Sigmoid colon (tissue), 4 donors: ENCODE measurements around the gene MAF.

Experiments used
- POLR2AphosphoS5 ChIP-seq, 4 donors: sonication (generic); formaldehyde crosslinking; IDR thresholded peaks; one replicate each; pipeline ENCODE4 v1.6.1; 2017; ENCODE audit warnings: antibody characterized with exemption in 4 of 4
- TF ChIP-seq, protein P1 (sequence below), 4 experiments: fragments of 450-650 bp in 3 of 4; fragments of 200-600 bp in 1 of 4; IDR thresholded peaks; one replicate each; pipeline ENCODE4 v1.5.1; 2016 to 2019; ENCODE audit warnings: antibody characterized with exemption in 4 of 4, mild to moderate bottlenecking in 3 of 4, moderate library complexity in 2 of 4

DNA sequence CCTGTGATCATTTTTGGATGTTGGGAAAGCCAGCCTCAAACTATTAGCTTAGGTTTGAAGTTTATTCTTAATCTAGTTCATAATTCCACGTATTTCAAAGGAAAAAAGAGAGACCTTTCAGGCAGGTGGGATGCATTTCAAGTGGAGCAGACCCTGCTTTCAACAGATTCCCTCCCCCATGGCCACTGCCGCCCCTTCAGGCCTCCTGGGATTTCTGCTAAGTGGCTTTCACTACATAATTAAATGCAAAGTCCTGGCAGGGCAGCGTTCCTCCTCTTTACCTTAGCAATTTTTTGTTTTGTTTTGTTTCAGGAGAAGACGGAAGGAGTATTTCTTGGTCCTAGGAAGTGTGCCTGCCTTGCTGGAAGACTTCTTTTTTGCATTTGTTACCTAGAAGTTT lies 36.6 kb downstream of the MAF start:
- TF ChIP-seq, protein P1, sequence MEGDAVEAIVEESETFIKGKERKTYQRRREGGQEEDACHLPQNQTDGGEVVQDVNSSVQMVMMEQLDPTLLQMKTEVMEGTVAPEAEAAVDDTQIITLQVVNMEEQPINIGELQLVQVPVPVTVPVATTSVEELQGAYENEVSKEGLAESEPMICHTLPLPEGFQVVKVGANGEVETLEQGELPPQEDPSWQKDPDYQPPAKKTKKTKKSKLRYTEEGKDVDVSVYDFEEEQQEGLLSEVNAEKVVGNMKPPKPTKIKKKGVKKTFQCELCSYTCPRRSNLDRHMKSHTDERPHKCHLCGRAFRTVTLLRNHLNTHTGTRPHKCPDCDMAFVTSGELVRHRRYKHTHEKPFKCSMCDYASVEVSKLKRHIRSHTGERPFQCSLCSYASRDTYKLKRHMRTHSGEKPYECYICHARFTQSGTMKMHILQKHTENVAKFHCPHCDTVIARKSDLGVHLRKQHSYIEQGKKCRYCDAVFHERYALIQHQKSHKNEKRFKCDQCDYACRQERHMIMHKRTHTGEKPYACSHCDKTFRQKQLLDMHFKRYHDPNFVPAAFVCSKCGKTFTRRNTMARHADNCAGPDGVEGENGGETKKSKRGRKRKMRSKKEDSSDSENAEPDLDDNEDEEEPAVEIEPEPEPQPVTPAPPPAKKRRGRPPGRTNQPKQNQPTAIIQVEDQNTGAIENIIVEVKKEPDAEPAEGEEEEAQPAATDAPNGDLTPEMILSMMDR (IDR thresholded peaks at IDR 0.05): no peak
- TF ChIP-seq POLR2AphosphoS5 (IDR thresholded peaks at IDR 0.05): no peak
